AG10803 (cell line): Measurements from ENCODE around the gene ACP6.
"Not testable (repeated sequence)": the region's sequence is repeated elsewhere in the genome, so short reads cannot be mapped to it uniquely, and the experiment has no call there.

ENCODE experiments used
- DNase-seq: peaks from one replicate; pipeline ENCODE4 v3.0.0; 2010; ENCODE audit warnings: low read depth
- H3K4me3 ChIP-seq: 2 replicates; pipeline ENCODE4 v1.5.1; 2011; ENCODE audit warnings: mild to moderate bottlenecking, low read length, control low read depth
- TF ChIP-seq, protein P1 (sequence below): conservative IDR thresholded peaks from 2 replicates; pipeline ENCODE4 v1.5.1; 2011; ENCODE audit warnings: mild to moderate bottlenecking, low read length, control low read depth, inconsistent platforms

Gene ACP6

DNA sequence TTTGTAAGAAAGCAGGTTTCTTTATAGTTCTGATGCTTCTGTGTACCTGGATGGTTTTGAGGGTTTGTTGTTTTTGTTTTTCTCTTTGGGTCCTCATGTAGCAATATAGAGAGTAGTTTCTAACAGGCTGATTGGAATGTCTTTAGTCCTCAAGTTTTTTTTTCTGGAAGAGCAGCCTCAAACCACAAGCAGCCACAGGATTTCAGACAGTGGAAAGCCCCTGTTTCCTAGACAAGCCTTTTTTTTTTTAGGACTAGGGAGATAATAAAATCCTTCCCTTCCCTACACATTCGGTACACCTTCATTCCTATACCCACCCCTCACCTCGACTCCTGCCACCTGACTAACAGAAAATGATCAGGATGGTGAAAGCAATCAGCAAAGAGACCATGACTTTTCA is 47.6 kb downstream of the ACP6 start:
- TF ChIP-seq, protein P1, sequence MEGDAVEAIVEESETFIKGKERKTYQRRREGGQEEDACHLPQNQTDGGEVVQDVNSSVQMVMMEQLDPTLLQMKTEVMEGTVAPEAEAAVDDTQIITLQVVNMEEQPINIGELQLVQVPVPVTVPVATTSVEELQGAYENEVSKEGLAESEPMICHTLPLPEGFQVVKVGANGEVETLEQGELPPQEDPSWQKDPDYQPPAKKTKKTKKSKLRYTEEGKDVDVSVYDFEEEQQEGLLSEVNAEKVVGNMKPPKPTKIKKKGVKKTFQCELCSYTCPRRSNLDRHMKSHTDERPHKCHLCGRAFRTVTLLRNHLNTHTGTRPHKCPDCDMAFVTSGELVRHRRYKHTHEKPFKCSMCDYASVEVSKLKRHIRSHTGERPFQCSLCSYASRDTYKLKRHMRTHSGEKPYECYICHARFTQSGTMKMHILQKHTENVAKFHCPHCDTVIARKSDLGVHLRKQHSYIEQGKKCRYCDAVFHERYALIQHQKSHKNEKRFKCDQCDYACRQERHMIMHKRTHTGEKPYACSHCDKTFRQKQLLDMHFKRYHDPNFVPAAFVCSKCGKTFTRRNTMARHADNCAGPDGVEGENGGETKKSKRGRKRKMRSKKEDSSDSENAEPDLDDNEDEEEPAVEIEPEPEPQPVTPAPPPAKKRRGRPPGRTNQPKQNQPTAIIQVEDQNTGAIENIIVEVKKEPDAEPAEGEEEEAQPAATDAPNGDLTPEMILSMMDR = no peak
- DNase-seq = peak; percentile 58
- H3K4me3 ChIP-seq = no peak overlapping the region

DNA sequence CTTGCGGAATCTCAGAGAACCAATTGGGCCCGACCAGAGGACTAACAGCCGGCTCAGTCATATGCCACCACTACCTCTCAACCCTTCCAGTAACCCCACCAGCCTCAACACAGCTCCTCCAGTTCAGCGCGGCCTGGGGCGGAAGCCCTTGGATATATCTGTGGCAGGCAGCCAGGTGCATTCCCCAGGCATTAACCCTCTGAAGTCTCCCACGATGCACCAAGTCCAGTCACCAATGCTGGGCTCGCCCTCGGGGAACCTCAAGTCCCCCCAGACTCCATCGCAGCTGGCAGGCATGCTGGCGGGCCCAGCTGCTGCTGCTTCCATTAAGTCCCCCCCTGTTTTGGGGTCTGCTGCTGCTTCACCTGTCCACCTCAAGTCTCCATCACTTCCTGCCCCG is 49.8 kb downstream of the ACP6 start:
- DNase-seq = no peak
- TF ChIP-seq, protein P1 = no peak
- no peak overlapping the region for H3K4me3 ChIP-seq

DNA sequence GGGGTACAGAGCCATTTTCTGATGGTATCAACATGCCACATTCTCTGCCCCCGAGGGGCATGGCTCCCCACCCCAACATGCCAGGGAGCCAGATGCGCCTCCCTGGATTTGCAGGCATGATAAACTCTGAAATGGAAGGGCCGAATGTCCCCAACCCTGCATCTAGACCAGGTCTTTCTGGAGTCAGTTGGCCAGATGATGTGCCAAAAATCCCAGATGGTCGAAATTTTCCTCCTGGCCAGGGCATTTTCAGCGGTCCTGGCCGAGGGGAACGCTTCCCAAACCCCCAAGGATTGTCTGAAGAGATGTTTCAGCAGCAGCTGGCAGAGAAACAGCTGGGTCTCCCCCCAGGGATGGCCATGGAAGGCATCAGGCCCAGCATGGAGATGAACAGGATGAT is 50.6 kb downstream of the ACP6 start:
- no peak overlapping the region for H3K4me3 ChIP-seq
- no peak for DNase-seq
- TF ChIP-seq, protein P1 = no peak

DNA sequence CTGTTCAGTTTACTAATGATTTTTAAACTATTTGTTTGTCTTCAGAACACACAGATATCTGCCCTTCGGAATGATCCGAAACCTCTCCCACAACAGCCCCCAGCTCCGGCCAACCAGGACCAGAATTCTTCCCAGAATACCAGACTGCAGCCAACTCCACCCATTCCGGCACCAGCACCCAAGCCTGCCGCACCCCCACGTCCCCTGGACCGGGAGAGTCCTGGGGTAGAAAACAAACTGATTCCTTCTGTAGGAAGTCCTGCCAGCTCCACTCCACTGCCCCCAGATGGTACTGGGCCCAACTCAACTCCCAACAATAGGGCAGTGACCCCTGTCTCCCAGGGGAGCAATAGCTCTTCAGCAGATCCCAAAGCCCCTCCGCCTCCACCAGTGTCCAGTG is 51.6 kb downstream of the ACP6 start:
- DNase-seq = no peak
- TF ChIP-seq, protein P1 = no peak
- no peak overlapping the region for H3K4me3 ChIP-seq

DNA sequence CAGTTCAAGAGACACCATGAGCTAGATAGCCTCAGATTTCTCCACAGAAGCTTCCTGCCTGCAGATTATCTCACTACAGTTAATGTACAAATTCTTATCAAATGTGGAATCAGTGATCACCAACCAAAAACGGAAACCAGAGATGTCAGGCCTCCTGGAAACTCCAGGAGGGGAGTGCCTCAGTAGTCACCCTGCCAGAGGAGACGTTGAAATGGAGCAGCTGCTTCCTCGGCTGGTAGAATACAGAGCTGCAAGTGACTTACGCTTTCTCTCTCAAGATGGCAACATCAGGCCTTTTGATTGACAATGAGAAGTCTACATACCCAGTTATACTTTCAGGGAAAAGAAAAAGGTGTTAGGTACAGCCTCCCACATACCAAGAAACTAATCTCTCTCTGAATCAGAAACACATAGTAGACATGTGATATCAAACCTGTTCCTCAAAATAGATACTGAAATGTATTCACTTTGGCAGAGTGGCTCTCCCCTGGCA is 52.2 kb downstream of the ACP6 start:
- H3K4me3 ChIP-seq = no peak overlapping the region
- DNase-seq = no peak
- TF ChIP-seq, protein P1 = no peak

DNA sequence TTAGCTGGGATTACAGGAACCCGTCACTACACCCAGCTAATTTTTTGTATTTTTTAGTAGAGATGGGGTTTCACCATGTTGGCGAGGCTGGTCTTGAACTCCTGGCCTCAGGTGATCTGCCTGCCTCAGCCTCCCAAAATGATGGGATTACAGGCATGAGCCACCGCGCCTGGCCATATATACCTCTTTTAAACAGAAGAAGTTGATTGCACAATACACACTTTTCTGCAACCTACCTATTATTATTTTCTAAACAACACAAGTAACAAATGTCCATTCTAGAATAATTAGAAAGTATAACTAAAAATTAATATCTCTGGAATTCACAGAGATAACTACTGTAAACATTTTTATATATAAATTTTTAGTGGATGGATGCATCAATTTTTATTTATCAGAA is 55.4 kb downstream of the ACP6 start:
- not testable (repeated sequence) for DNase-seq, H3K4me3 ChIP-seq

DNA sequence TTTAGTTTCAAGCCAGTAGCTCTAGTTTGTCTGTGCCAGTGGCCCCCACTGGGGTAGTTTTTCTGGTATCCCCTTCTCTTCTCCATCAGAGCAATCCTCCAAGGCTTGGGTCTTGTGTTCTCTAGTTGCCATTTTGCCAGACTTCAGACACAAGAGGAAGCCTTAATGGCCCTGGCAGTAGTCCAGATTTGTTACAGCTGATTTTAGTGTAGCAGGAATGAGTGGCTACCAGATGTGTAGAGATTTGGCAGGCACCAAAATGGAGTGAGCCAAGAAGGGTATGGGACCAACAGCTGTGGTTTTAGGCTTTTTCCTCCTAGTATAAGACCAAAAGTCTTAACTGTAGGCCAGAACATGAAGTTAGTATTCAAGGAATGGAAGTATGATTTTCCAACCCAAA is 56.8 kb downstream of the ACP6 start:
- TF ChIP-seq, protein P1 = no peak
- no peak overlapping the region for H3K4me3 ChIP-seq
- DNase-seq = peak; percentile 86

DNA sequence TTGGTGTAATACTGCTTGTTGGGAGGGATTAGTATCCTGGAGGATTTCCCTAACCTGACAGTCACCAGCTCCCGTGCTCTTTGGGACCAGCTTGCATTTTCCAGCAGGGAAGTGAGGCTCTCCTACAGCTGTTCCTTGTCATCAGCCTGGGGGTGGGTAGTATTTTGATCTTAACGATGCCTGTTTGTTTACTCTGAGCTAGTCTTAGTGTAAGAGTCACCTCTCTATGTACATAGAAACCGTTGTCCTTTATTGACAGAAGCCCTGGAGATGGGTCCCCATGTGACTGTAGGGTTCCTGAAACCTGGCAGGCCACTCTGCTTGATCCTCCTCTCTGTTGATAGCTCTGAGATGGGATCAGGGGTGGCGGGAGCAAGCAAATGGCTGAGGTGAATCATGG is 58.0 kb downstream of the ACP6 start:
- no peak overlapping the region for H3K4me3 ChIP-seq
- TF ChIP-seq, protein P1 = no peak
- DNase-seq = no peak
